IMR-90 (cell line): ENCODE results near the gene GNA14. TPM values are rescaled to one million over a fixed set of nuclear protein-coding genes. Genes with fewer than 3 reads are reported as not detected.

ENCODE experiments used
- ATAC-seq: fragments of 200-7000 bp; cut with Tn5 transposase; 2 replicates; pipeline ENCODE4 v1.9.1; 2020; ENCODE audit warnings: low read depth, mild to moderate bottlenecking, moderate library complexity
- BruUV-seq: library from RNA; stranded (reverse); fragments of 400-500 nt; replicated peaks from 2 replicates; lab custom pipeline; 2021; lab: Mats Ljungman, UMichigan
- CTCF ChIA-PET: fragments of 300-600 bp; formaldehyde crosslinking; extraction: SDS; loops from one replicate; lab custom pipeline; 2021; ENCODE audit warnings: antibody characterized with exemption; lab: Yijun Ruan, JAX
- POLR2A ChIA-PET: fragments of 300-600 bp; sonication (Branson Sonifier 250); formaldehyde crosslinking; loops from one replicate; lab custom pipeline; 2022; ENCODE audit warnings: antibody characterized with exemption; ENCODE audit not compliant: unreplicated experiment; lab: Charles Lee
- DNase-seq: peaks from one replicate; pipeline ENCODE4 v3.0.0; 2013
- H2AFZ ChIP-seq: replicated peaks from 2 replicates; pipeline ENCODE3; 2013; ENCODE audit warnings: low read length, mild to moderate bottlenecking; ENCODE audit not compliant: poor library complexity
- H2AK5ac ChIP-seq: 2 replicates; pipeline ENCODE4 v1.6.1; 2013; ENCODE audit warnings: low read depth, low read length, inconsistent platforms
- H2AK9ac ChIP-seq: replicated peaks from 2 replicates; pipeline ENCODE3; 2013; ENCODE audit warnings: mild to moderate bottlenecking, low read depth, low read length, moderate library complexity; ENCODE audit not compliant: poor library complexity
- H2BK120ac ChIP-seq: 2 replicates; pipeline ENCODE4 v1.6.1; 2013; ENCODE audit warnings: low read depth, low read length, inconsistent platforms
- H2BK15ac ChIP-seq: 3 replicates; pipeline ENCODE4 v1.6.1; 2013; ENCODE audit warnings: low read depth, low read length, inconsistent platforms
- H2BK20ac ChIP-seq: 2 replicates; pipeline ENCODE4 v1.6.1; 2013; ENCODE audit warnings: low read depth, mild to moderate bottlenecking, inconsistent platforms, low read length, moderate library complexity
- H2BK5ac ChIP-seq: 2 replicates; pipeline ENCODE4 v1.6.1; 2013; ENCODE audit warnings: mild to moderate bottlenecking, low read depth, low read length, inconsistent platforms; ENCODE audit not compliant: poor library complexity, severe bottlenecking
- H3K14ac ChIP-seq: replicated peaks from 2 replicates; pipeline ENCODE4 v1.6.1; 2013; ENCODE audit warnings: low read depth, low read length, inconsistent platforms
- H3K18ac ChIP-seq: 2 replicates; pipeline ENCODE4 v1.6.1; 2013; ENCODE audit warnings: low read depth, low read length, control low read depth
- H3K23ac ChIP-seq: 2 replicates; pipeline ENCODE4 v1.6.1; 2013; ENCODE audit warnings: low read depth, low read length, inconsistent platforms
- H3K27ac ChIP-seq: 2 replicates; pipeline ENCODE4 v1.5.1; 2013; ENCODE audit warnings: mild to moderate bottlenecking, control low read depth, low read length; ENCODE audit not compliant: insufficient read depth
- H3K27me3 ChIP-seq: 2 replicates; pipeline ENCODE4 v1.6.1; 2013; ENCODE audit warnings: low read length; ENCODE audit not compliant: control insufficient read depth, insufficient read depth
- H3K36me3 ChIP-seq: 2 replicates; pipeline ENCODE4 v1.6.1; 2013; ENCODE audit warnings: low read length, mixed read lengths; ENCODE audit not compliant: control insufficient read depth, insufficient read depth
- H3K4ac ChIP-seq: 2 replicates; pipeline ENCODE4 v1.6.1; 2013; ENCODE audit warnings: low read depth, low read length, inconsistent platforms
- H3K4me1 ChIP-seq: 2 replicates; pipeline ENCODE4 v1.6.1; 2013; ENCODE audit warnings: low read length, mixed read lengths; ENCODE audit not compliant: control insufficient read depth, insufficient read depth
- H3K4me2 ChIP-seq: 2 replicates; pipeline ENCODE4 v1.6.1; 2013; ENCODE audit warnings: low read depth, mild to moderate bottlenecking, control low read depth, low read length, moderate library complexity
- H3K4me3 ChIP-seq: 2 replicates; pipeline ENCODE4 v1.5.1; 2013; ENCODE audit warnings: low read depth, mild to moderate bottlenecking, control low read depth, low read length, moderate library complexity; ENCODE audit not compliant: insufficient read depth
- H3K56ac ChIP-seq: 2 replicates; pipeline ENCODE4 v1.6.1; 2013; ENCODE audit warnings: low read length, inconsistent platforms; ENCODE audit not compliant: insufficient read depth; ENCODE audit errors: extremely low read depth
- H3K79me1 ChIP-seq, 2 experiments: 2 replicates each; pipeline ENCODE4 v1.6.1; 2013; ENCODE audit warnings: low read length in 2 of 2, inconsistent platforms in 1 of 2, low read depth in 1 of 2
- H3K9ac ChIP-seq: 2 replicates; pipeline ENCODE4 v1.6.1; 2013; ENCODE audit warnings: low read depth, low read length, control low read depth
- H3K9me1 ChIP-seq: 2 replicates; pipeline ENCODE4 v1.6.1; 2013; ENCODE audit warnings: low read length, inconsistent platforms; ENCODE audit not compliant: insufficient read depth
- H3K9me3 ChIP-seq: 2 replicates; pipeline ENCODE4 v1.6.1; 2013; ENCODE audit warnings: low read length; ENCODE audit not compliant: control insufficient read depth, insufficient read depth
- H4K20me1 ChIP-seq: 2 replicates; pipeline ENCODE4 v1.6.1; 2013; ENCODE audit warnings: low read length, inconsistent platforms; ENCODE audit not compliant: insufficient read depth
- H4K5ac ChIP-seq: 2 replicates; pipeline ENCODE4 v1.6.1; 2013; ENCODE audit warnings: mild to moderate bottlenecking, low read depth, low read length, control low read depth
- H4K8ac ChIP-seq, 2 experiments: 2 replicates each; pipeline ENCODE4 v1.6.1; 2013; ENCODE audit warnings: low read depth in 2 of 2, low read length in 2 of 2, control low read depth in 1 of 2, inconsistent platforms in 1 of 2
- H4K91ac ChIP-seq: 2 replicates; pipeline ENCODE4 v1.6.1; 2013; ENCODE audit warnings: low read depth, low read length, inconsistent platforms; ENCODE audit not compliant: insufficient read depth
- BHLHE40 ChIP-seq: fragments of 150-350 bp; IDR thresholded peaks from 2 replicates; pipeline ENCODE4 v1.6.1; 2016; ENCODE audit warnings: mild to moderate bottlenecking, low read depth, low read length
- CEBPB ChIP-seq: IDR thresholded peaks from 2 replicates; pipeline ENCODE4 v1.6.1; 2012; ENCODE audit warnings: low read depth, low read length, improper control_type of control experiment
- CHD1 ChIP-seq: IDR thresholded peaks from 2 replicates; pipeline ENCODE4 v1.6.1; 2012; ENCODE audit warnings: low read depth, low read length, improper control_type of control experiment
- ELK1 ChIP-seq: fragments of 150-350 bp; IDR thresholded peaks from 2 replicates; pipeline ENCODE4 v1.6.1; 2016; ENCODE audit warnings: low read depth, mild to moderate bottlenecking, low read length, moderate library complexity, borderline replicate concordance
- FOS ChIP-seq: fragments of 150-350 bp; IDR thresholded peaks from 2 replicates; pipeline ENCODE4 v1.6.1; 2016; ENCODE audit warnings: low read depth, low read length
- MAFK ChIP-seq: IDR thresholded peaks from 2 replicates; pipeline ENCODE4 v1.6.1; 2012; ENCODE audit warnings: low read depth, low read length, improper control_type of control experiment
- MXI1 ChIP-seq: IDR thresholded peaks from 2 replicates; pipeline ENCODE4 v1.6.1; 2012; ENCODE audit warnings: low read depth, mild to moderate bottlenecking, low read length, moderate library complexity, borderline replicate concordance
- NFE2L2 ChIP-seq: fragments of 150-350 bp; IDR thresholded peaks from 2 replicates; pipeline ENCODE4 v1.6.1; 2016; ENCODE audit warnings: low read depth, mild to moderate bottlenecking, low read length
- POLR2A ChIP-seq: IDR thresholded peaks from 2 replicates; pipeline ENCODE4 v1.6.1; 2012; ENCODE audit warnings: mild to moderate bottlenecking, low read depth, low read length
- RCOR1 ChIP-seq: IDR thresholded peaks from 2 replicates; pipeline ENCODE4 v1.6.1; 2012; ENCODE audit warnings: mild to moderate bottlenecking, low read length, improper control_type of control experiment; ENCODE audit not compliant: insufficient replicate concordance
- WGBS, 2 experiments: methylation state at CpG; one replicate each; pipeline versions ENCODE4 v1.1.5 to v1.1.7; 2013; ENCODE audit warnings: missing lambda C conversion rate in 2 of 2; ENCODE audit not compliant: insufficient read length in 1 of 2; ENCODE audit errors: extremely low coverage in 2 of 2; 5-methylcytosine and 5-hydroxymethylcytosine counted together
- dilution Hi-C: fragments of 300-500 bp; cut with HindIII; formaldehyde crosslinking; loops from one replicate; pipeline ENCODE4 v1.14.3; 2018; ENCODE audit warnings: low sequenced_read_pairs; ENCODE audit not compliant: unreplicated experiment
- in situ Hi-C: fragments of 300-500 bp; cut with MboI; formaldehyde crosslinking; loops from 3 replicates; pipeline ENCODE4 v1.14.3; 2019; ENCODE audit warnings: low sequenced_read_pairs, inconsistent platforms, mixed read lengths
- intact Hi-C: fragments of 100-400 bp; cut with micrococcal nuclease; formaldehyde crosslinking; loops from 2 replicates; pipeline ENCODE4 v1.10.0; 2022
- polyA plus RNA-seq, 3 experiments: library from polyadenylated mRNA; depleted of rRNA; stranded (reverse); fragments of >200 nt; gene quantifications; 2 replicates each; pipeline ENCODE4 v1.2.3, GENCODE V29; 2012; ENCODE audit warnings: low replicate concordance in 1 of 3
- total RNA-seq: library from RNA; depleted of rRNA; stranded (reverse); fragments of >200 nt; gene quantifications from 2 replicates; pipeline ENCODE4 v1.2.3, GENCODE V29; 2012
- TF ChIP-seq, protein P1 (sequence below): fragments of 150-350 bp; IDR thresholded peaks from 2 replicates; pipeline ENCODE4 v1.6.1; 2017; ENCODE audit warnings: mild to moderate bottlenecking, antibody characterized with exemption, low read length, low read depth

GNA14 gene
- total and polyA plus RNA-seq, 2 of the 4 experiments (the other 2 are of a cell fraction), result under 0.01 to 0.03 TPM

DNA sequence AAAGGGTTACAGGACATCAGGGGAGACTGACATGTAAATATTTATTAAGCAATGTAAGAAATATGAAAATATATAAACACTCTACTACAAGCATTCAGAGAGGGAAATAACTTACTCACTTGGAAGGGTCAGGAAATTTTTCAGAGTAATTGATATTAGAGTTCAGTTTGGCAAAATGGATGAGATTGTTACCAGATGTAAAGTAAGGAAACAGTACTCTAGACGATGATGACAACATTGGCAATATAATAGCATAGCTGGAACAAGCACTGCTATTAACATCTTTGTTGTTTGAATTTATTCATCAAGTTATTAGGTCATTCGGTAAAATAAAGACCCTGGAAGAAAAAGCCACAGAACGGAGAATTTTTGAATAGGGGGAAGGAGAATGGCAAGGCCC, 49.1 kb downstream of the GNA14 start:
- no peak overlapping the region for H3K4me3 ChIP-seq
- H4K8ac ChIP-seq, result no peak overlapping the region
- no peaks in the 10 kb centered on the region for H3K9me3 ChIP-seq
- no peak overlapping the region for H2BK120ac ChIP-seq
- H3K27me3 ChIP-seq, result peaks cover 2% of the 10 kb centered on the region; the same call in 1 of the 2 replicates
- CTCF ChIA-PET, result no interaction called here
- no peak overlapping the region for H3K27ac ChIP-seq
- H2AFZ ChIP-seq, result no peak overlapping the region
- no peak overlapping the region for H2AK5ac ChIP-seq
- WGBS, 2 experiments, result 0% methylated on average over 1 of the region's 3 CpGs; no CpG with 5 or more reads in 1 of the 2 experiments
- no peaks in the 10 kb centered on the region for H3K36me3 ChIP-seq
- TF ChIP-seq ELK1 (no peak), CEBPB (no peak), MXI1 (no peak), CHD1 (no peak), POLR2A (no peak), NFE2L2 (no peak), FOS (no peak), BHLHE40 (no peak), RCOR1 (no peak), MAFK (no peak)
- TF ChIP-seq, protein P1, sequence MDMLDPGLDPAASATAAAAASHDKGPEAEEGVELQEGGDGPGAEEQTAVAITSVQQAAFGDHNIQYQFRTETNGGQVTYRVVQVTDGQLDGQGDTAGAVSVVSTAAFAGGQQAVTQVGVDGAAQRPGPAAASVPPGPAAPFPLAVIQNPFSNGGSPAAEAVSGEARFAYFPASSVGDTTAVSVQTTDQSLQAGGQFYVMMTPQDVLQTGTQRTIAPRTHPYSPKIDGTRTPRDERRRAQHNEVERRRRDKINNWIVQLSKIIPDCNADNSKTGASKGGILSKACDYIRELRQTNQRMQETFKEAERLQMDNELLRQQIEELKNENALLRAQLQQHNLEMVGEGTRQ, result no peak
- dilution Hi-C loops, result no loop called here
- no TSS peak for BruUV-seq
- ATAC-seq (peak; percentile 24; the same call in 1 of the 2 replicates), DNase-seq (no peak)
- no peak overlapping the region for H3K4ac ChIP-seq
- H3K9ac ChIP-seq, result no peak overlapping the region
- H2BK5ac ChIP-seq, result no peak overlapping the region
- H3K4me2 ChIP-seq, result no peak overlapping the region
- no peak overlapping the region for H3K56ac ChIP-seq
- H3K9me1 ChIP-seq, result no peaks in the 10 kb centered on the region
- no peak overlapping the region for H3K23ac ChIP-seq
- POLR2A ChIA-PET, result no interaction called here
- intact Hi-C loops, result no loop called here
- no peak overlapping the region for H3K14ac ChIP-seq
- H3K79me1 ChIP-seq, result no peaks in the 10 kb centered on the region
- no peaks in the 10 kb centered on the region for H3K4me1 ChIP-seq
- no peak overlapping the region for H2BK20ac ChIP-seq
- no peak overlapping the region for H4K91ac ChIP-seq
- H3K18ac ChIP-seq, result no peak overlapping the region
- no peak overlapping the region for H4K5ac ChIP-seq
- H2AK9ac ChIP-seq, result no peak overlapping the region
- H4K20me1 ChIP-seq, result no peaks in the 10 kb centered on the region
- in situ Hi-C loops, result no loop called here
- no peak overlapping the region for H2BK15ac ChIP-seq
